PFSK-1 (cell line): Measurements from ENCODE around the gene TULP4.

Experiments
- FOXP2 ChIP-seq: optimal IDR thresholded peaks from 2 replicates; pipeline ENCODE3; 2011; ENCODE audit warnings: borderline replicate concordance, control low read depth, inconsistent platforms; ENCODE audit not compliant: insufficient read depth; ENCODE audit errors: extremely low read length, extremely low read depth
- POLR2AphosphoS5 ChIP-seq: IDR thresholded peaks from 2 replicates; pipeline ENCODE4 v1.6.1; 2012; ENCODE audit warnings: low read depth, mild to moderate bottlenecking, control low read depth, low read length, moderate library complexity
- REST ChIP-seq, 2 experiments: IDR thresholded peaks; 2 replicates each; pipeline versions ENCODE4 v1.6.1 to v1.8.0; 2011 to 2012; ENCODE audit warnings: low read depth in 2 of 2, low read length in 2 of 2, control low read depth in 1 of 2, inconsistent platforms in 1 of 2, mild to moderate bottlenecking in 1 of 2, moderate library complexity in 1 of 2; ENCODE audit not compliant: insufficient read depth in 1 of 2
- SIN3A ChIP-seq: IDR thresholded peaks from 2 replicates; pipeline ENCODE4 v1.6.1; 2012; ENCODE audit warnings: mild to moderate bottlenecking, low read length, moderate library complexity, borderline replicate concordance; ENCODE audit not compliant: insufficient read depth
- TAF1 ChIP-seq: IDR thresholded peaks from 2 replicates; pipeline ENCODE4 v1.6.1; 2012; ENCODE audit warnings: low read length, control low read depth, borderline replicate concordance; ENCODE audit not compliant: insufficient read depth

The TULP4 gene

DNA sequence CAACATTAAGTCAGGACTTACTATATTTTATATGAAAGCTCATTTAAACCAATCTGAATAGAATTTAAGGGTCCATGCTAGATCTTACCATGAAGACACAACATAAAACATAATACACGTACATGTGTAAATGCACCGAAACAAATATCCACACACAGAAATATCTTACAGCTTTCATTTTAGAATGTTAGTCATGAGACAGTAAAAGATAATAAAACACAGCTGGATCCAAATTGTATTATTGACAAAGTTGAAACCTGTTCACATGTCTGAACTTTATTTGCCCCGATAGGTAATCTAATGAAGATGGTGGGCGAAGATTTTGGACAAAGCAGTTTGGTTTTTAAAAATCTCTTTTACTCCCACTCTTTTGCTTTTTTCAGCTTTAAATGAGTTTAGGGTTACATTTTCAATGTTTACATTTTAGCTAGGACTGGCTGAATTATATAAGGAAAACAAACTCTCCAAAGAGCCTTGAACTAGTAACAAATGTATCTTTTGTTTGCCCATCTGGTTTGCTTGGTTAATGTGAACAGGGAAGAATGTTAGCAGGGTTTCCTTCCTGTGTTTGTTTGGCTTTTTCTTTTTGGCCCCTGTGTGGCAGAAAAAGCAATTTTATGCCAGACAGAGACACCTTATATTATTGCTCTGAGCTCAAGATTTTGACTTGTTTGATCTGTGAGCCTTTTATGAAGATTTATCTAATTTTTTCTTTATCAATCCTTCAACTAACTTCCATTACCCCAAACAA is 242.5 kb downstream of the TULP4 start:
- TF ChIP-seq FOXP2, result no peak
- no peak for TF ChIP-seq REST (IDR thresholded peaks at IDR 0.05; ENCODE audit: insufficient read depth in 1 of 2, low read depth in 2 of 2, low read length in 2 of 2)
- TF ChIP-seq SIN3A, result no peak
- no peak for TF ChIP-seq POLR2AphosphoS5
- no peak for TF ChIP-seq TAF1

DNA sequence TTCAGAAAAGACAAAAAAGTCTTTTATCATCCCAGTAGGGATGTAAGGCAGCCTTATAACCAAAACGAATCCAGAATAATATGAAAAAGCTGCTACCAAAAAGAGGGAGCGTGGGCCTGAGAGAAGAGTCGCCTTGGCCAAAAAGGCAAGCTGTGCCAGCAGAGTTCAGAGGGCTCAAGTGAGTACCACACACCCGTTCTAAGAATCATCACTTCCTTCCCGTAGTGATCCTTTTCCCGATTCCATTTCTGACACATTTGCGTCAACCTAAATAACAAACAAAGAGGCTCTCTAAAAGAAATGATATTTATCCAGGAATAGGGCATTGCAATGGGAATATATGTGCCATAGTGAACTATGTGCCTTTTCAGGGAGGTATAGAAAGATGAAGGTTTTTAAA is 243.8 kb downstream of the TULP4 start:
- TF ChIP-seq SIN3A, result no peak
- no peak for TF ChIP-seq TAF1
- TF ChIP-seq POLR2AphosphoS5, result no peak
- no peak for TF ChIP-seq FOXP2
- TF ChIP-seq REST (IDR thresholded peaks at IDR 0.05; ENCODE audit: insufficient read depth in 1 of 2, low read depth in 2 of 2, low read length in 2 of 2), result no peak

GRCh38 chr6:158557927-158558326 is 245.7 kb downstream of the TULP4 start:
- TF ChIP-seq SIN3A (no peak), POLR2AphosphoS5 (no peak), TAF1 (no peak), FOXP2 (no peak), REST (IDR thresholded peaks at IDR 0.05; ENCODE audit: insufficient read depth in 1 of 2, low read depth in 2 of 2, low read length in 2 of 2) (no peak)

GRCh38 chr6:158558415-158559306 is 246.4 kb downstream of the TULP4 start:
- TF ChIP-seq FOXP2 (no peak), REST (IDR thresholded peaks at IDR 0.05; ENCODE audit: insufficient read depth in 1 of 2, low read depth in 2 of 2, low read length in 2 of 2) (no peak), POLR2AphosphoS5 (no peak), TAF1 (no peak), SIN3A (no peak)
